Measurements from ENCODE around the gene FOXF1.

The FOXF1 gene
- total RNA-seq, result 0 to 0.18 (median 0) reads per million in 9 experiments

DNA sequence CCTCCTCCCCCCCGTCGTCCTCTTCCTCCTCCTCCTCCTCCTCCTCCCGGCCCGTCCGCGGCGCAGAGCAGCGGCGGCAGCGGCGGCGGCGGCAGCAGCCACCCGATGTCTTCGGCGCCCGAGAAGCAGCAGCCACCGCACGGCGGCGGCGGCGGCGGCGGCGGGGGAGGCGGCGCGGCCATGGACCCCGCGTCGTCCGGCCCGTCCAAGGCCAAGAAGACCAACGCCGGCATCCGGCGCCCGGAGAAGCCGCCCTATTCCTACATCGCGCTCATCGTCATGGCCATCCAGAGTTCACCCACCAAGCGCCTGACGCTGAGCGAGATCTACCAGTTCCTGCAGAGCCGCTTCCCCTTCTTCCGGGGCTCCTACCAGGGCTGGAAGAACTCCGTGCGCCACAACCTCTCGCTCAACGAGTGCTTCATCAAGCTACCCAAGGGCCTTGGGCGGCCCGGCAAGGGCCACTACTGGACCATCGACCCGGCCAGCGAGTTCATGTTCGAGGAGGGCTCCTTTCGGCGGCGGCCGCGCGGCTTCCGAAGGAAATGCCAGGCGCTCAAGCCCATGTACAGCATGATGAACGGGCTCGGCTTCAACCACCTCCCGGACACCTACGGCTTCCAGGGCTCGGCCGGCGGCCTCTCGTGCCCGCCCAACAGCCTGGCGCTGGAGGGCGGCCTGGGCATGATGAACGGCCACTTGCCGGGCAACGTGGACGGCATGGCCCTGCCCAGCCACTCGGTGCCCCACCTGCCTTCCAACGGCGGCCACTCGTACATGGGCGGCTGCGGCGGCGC, at the start of gene FOXF1:
FOXF1 (plus strand) TSS at position 63 of the 797 bp plus-strand sequence; CDS start at position 106, 43 bp downstream.
- no peaks in the 10 kb centered on the region for H3K9me3 Mint-ChIP-seq
- H3K27ac Mint-ChIP-seq, result no peak within 1 kb of the TSS
- H3K4me1 Mint-ChIP-seq (ENCODE audit: low read depth in 2 of 2), result peaks cover 18 to 30% of the 10 kb centered on the region in 2 donors
- H3K36me3 Mint-ChIP-seq (ENCODE audit: insufficient read depth), result no peaks in the 10 kb centered on the region
- ATAC-seq (replicated peaks), result no peak
- peak within 1 kb of the TSS; percentile 78 to 80 for H3K4me3 Mint-ChIP-seq
- no peak for DNase-seq
- peaks cover 63 to 89% of the 10 kb centered on the region in 2 donors for H3K27me3 Mint-ChIP-seq

- no peak overlapping the region for H3K4me3 Mint-ChIP-seq
- peaks cover 30 to 40% of the 10 kb centered on the region in 2 donors for H3K27me3 Mint-ChIP-seq
- no peak for DNase-seq
- H3K4me1 Mint-ChIP-seq (ENCODE audit: low read depth in 2 of 2), result no peaks in the 10 kb centered on the region
- H3K27ac Mint-ChIP-seq, result no peak overlapping the region
- peaks cover 9 to 13% of the 10 kb centered on the region in 2 donors for H3K9me3 Mint-ChIP-seq
- no peak for ATAC-seq (replicated peaks)
- peaks cover 3% of the 10 kb centered on the region for H3K36me3 Mint-ChIP-seq (ENCODE audit: insufficient read depth)
These were observed 49.3 kb upstream of the FOXF1 start for GRCh38 chr16:86461037-86461436.

DNA sequence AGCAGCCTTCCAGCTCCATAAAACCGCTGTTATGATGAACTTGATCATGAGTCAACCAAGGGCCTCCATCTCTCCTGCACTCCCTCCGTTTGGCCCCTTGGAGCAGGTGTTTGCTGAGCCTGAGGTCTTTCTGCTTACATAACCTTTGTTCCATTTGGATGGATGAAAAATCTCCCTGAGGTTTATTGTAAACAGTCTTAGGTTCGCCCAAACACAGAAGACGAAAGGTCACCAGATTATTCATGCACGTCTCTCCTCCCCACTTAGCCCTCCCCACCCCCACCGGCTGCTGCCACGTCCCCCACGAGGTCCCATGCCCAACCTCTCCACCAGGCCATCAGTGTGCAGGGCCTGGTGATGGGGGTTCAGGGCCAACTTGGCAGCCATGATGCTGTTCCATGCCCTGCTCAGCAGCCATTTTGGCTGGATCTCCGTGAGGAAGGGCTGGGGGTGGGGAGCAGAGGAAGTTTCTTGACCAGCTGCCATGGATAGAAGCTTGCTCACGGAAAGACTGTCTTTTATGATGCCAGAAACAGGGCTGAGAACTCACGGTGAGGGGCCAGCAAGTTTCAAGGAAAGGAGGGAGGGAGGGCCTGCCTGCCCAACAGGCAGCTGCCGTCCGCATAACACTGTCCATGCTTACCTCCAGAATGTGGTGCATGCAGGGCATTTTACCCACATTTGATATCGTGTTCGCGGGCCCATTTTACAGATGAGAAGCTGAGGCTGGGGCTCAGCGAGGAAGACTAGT, 47.8 kb upstream of the FOXF1 start:
- ATAC-seq (replicated peaks) (no peak), DNase-seq (no peak)
- H3K9me3 Mint-ChIP-seq, result peaks cover 9 to 13% of the 10 kb centered on the region in 2 donors
- no peak overlapping the region for H3K27ac Mint-ChIP-seq
- no peaks in the 10 kb centered on the region for H3K4me1 Mint-ChIP-seq (ENCODE audit: low read depth in 2 of 2)
- H3K36me3 Mint-ChIP-seq (ENCODE audit: insufficient read depth), result peaks cover 3% of the 10 kb centered on the region
- peaks cover 19 to 38% of the 10 kb centered on the region in 2 donors for H3K27me3 Mint-ChIP-seq
- no peak overlapping the region for H3K4me3 Mint-ChIP-seq

GRCh38 chr16:86464044-86464443, 46.3 kb upstream of the FOXF1 start:
- Mint-ChIP-seq H3K36me3 (ENCODE audit: insufficient read depth) (no peaks in the 10 kb centered on the region), H3K4me3 (no peak overlapping the region), H3K4me1 (ENCODE audit: low read depth in 2 of 2) (no peaks in the 10 kb centered on the region), H3K27ac (no peak overlapping the region), H3K27me3 (peaks cover 4 to 28% of the 10 kb centered on the region in 2 donors), H3K9me3 (peaks cover 9 to 13% of the 10 kb centered on the region in 2 donors)
- DNase-seq, result no peak
- ATAC-seq (replicated peaks), result no peak

- DNase-seq (no peak), ATAC-seq (replicated peaks) (no peak)
- H3K27me3 Mint-ChIP-seq, result peaks cover 6 to 15% of the 10 kb centered on the region in 2 donors
- peaks cover 9 to 13% of the 10 kb centered on the region in 2 donors for H3K9me3 Mint-ChIP-seq
- no peak overlapping the region for H3K27ac Mint-ChIP-seq
- no peaks in the 10 kb centered on the region for H3K36me3 Mint-ChIP-seq (ENCODE audit: insufficient read depth)
- H3K4me1 Mint-ChIP-seq (ENCODE audit: low read depth in 2 of 2), result no peaks in the 10 kb centered on the region
- H3K4me3 Mint-ChIP-seq, result no peak overlapping the region
These were observed 44.9 kb upstream of the FOXF1 start for GRCh38 chr16:86465434-86465833.

GRCh38 chr16:86466696-86467406, 43.5 kb upstream of the FOXF1 start:
- peaks cover 9 to 13% of the 10 kb centered on the region in 2 donors for H3K9me3 Mint-ChIP-seq
- H3K4me1 Mint-ChIP-seq (ENCODE audit: low read depth in 2 of 2), result no peaks in the 10 kb centered on the region
- no peak for ATAC-seq (replicated peaks)
- H3K27ac Mint-ChIP-seq, result no peak overlapping the region
- no peaks in the 10 kb centered on the region for H3K36me3 Mint-ChIP-seq (ENCODE audit: insufficient read depth)
- no peak for DNase-seq
- no peak overlapping the region for H3K4me3 Mint-ChIP-seq
- peaks cover 6 to 19% of the 10 kb centered on the region in 2 donors for H3K27me3 Mint-ChIP-seq

GRCh38 chr16:86467490-86467889, 42.8 kb upstream of the FOXF1 start:
- H3K9me3 Mint-ChIP-seq, result peaks cover 9 to 13% of the 10 kb centered on the region in 2 donors
- H3K27ac Mint-ChIP-seq, result no peak overlapping the region
- no peaks in the 10 kb centered on the region for H3K4me1 Mint-ChIP-seq (ENCODE audit: low read depth in 2 of 2)
- no peaks in the 10 kb centered on the region for H3K36me3 Mint-ChIP-seq (ENCODE audit: insufficient read depth)
- no peak for DNase-seq
- peaks cover 6 to 24% of the 10 kb centered on the region in 2 donors for H3K27me3 Mint-ChIP-seq
- H3K4me3 Mint-ChIP-seq, result no peak overlapping the region
- no peak for ATAC-seq (replicated peaks)

GRCh38 chr16:86470964-86471363, 39.4 kb upstream of the FOXF1 start:
- Mint-ChIP-seq H3K4me1 (ENCODE audit: low read depth in 2 of 2) (no peaks in the 10 kb centered on the region), H3K27me3 (peaks cover 18 to 57% of the 10 kb centered on the region in 2 donors), H3K4me3 (no peak overlapping the region), H3K27ac (no peak overlapping the region), H3K36me3 (ENCODE audit: insufficient read depth) (peaks cover 3% of the 10 kb centered on the region), H3K9me3 (no peaks in the 10 kb centered on the region)
- DNase-seq, result no peak
- ATAC-seq (replicated peaks), result no peak

DNA sequence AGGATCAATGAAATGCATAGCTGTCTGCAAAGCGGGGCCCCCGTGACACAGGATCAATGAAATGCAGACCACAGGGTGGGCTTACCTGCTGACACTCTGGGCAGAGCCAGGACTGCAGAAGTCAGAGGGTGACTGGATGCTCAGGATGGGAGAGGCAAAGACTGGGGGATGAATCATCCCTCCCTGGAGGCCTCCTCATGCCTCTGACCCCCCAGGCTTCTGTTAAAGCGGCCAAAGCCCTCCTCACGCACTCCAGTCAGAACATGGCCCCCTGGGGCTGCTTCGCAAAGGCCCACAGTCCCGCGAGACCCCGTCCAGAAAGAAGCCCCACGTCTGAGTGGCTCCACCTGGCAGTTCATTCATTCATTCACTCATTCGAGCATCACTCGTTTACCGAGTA, 38.4 kb upstream of the FOXF1 start:
- no peaks in the 10 kb centered on the region for H3K4me1 Mint-ChIP-seq (ENCODE audit: low read depth in 2 of 2)
- H3K4me3 Mint-ChIP-seq, result no peak overlapping the region
- no peak for ATAC-seq (replicated peaks)
- H3K36me3 Mint-ChIP-seq (ENCODE audit: insufficient read depth), result peaks cover 3% of the 10 kb centered on the region
- DNase-seq, result no peak
- no peaks in the 10 kb centered on the region for H3K9me3 Mint-ChIP-seq
- no peak overlapping the region for H3K27ac Mint-ChIP-seq
- peaks cover 25 to 66% of the 10 kb centered on the region in 2 donors for H3K27me3 Mint-ChIP-seq

DNA sequence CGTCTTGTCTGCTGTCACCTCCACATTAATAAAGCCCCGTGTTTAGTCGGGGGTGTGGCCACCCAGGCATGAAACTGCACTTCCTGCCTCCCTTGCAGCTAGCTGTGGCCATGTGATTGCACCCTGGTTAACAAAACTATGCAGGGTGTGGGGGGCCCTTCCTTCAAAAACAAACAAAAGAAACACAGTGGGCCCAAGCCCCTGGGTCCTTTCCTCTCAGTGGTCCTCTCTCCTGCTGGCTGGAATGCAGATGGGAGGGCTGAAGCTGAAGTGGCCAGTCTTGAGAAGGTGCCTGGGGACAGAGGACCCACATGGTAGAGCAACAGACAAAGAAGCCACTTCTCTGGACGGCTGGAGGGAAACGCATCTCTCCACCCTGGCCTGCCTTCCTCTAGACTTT, 38.0 kb upstream of the FOXF1 start:
- Mint-ChIP-seq H3K27me3 (peaks cover 30 to 68% of the 10 kb centered on the region in 2 donors), H3K9me3 (no peaks in the 10 kb centered on the region), H3K4me3 (no peak overlapping the region), H3K4me1 (ENCODE audit: low read depth in 2 of 2) (no peaks in the 10 kb centered on the region), H3K27ac (no peak overlapping the region), H3K36me3 (ENCODE audit: insufficient read depth) (peaks cover 3% of the 10 kb centered on the region)
- DNase-seq (no peak), ATAC-seq (replicated peaks) (no peak)

- Mint-ChIP-seq H3K27me3 (peaks cover 43 to 91% of the 10 kb centered on the region in 2 donors), H3K4me1 (ENCODE audit: low read depth in 2 of 2) (no peaks in the 10 kb centered on the region), H3K9me3 (no peaks in the 10 kb centered on the region), H3K4me3 (no peak overlapping the region), H3K36me3 (ENCODE audit: insufficient read depth) (peaks cover 3% of the 10 kb centered on the region), H3K27ac (no peak overlapping the region)
- ATAC-seq (replicated peaks), result no peak
- no peak for DNase-seq
These were observed 33.3 kb upstream of the FOXF1 start for GRCh38 chr16:86476956-86477534.

- Mint-ChIP-seq H3K9me3 (no peaks in the 10 kb centered on the region), H3K27me3 (peaks cover 43 to 86% of the 10 kb centered on the region in 2 donors), H3K4me3 (no peak overlapping the region), H3K36me3 (ENCODE audit: insufficient read depth) (peaks cover 3% of the 10 kb centered on the region), H3K4me1 (ENCODE audit: low read depth in 2 of 2) (no peaks in the 10 kb centered on the region), H3K27ac (no peak overlapping the region)
- DNase-seq (no peak), ATAC-seq (replicated peaks) (no peak)
These were observed 32.7 kb upstream of the FOXF1 start for GRCh38 chr16:86477642-86478041.

DNA sequence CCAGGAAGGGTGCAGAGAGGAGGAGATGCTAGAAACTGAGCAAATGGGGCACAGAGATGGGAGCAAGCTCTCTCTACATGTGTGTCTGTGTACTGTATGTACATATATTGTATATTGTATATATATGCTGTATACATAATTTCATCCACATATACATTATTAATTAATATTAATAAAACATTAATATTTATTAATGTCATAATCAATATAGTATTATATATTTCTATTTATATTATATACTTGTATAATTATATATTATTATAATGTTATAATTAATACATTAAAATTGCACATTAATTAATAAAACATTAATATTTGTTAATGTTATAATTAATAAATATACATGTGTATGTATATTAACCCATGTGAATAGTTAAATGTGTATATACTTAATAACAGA, 31.5 kb upstream of the FOXF1 start:
- H3K36me3 Mint-ChIP-seq (ENCODE audit: insufficient read depth), result peaks cover 3% of the 10 kb centered on the region
- H3K9me3 Mint-ChIP-seq, result no peaks in the 10 kb centered on the region
- ATAC-seq (replicated peaks), result no peak
- no peak overlapping the region for H3K4me3 Mint-ChIP-seq
- H3K4me1 Mint-ChIP-seq (ENCODE audit: low read depth in 2 of 2), result no peaks in the 10 kb centered on the region
- no peak overlapping the region for H3K27ac Mint-ChIP-seq
- no peak for DNase-seq
- H3K27me3 Mint-ChIP-seq, result peaks cover 42 to 86% of the 10 kb centered on the region in 2 donors

Data from effector memory CD8-positive, alpha-beta T cell (primary cell).